MM.1S (cell line): ENCODE data around the gene GULP1.

Experiments
- DNase-seq: peaks from one replicate; pipeline ENCODE4 v3.0.0-alpha.2; 2015
- H2AFZ ChIP-seq: fragments of 300-600 bp; sonication (generic); 2 replicates; pipeline ENCODE4 v1.6.0; 2016; ENCODE audit warnings: antibody characterized with exemption, low read length
- H3F3A ChIP-seq: fragments of 300-600 bp; sonication (generic); 2 replicates; pipeline ENCODE4 v1.6.1; 2016; ENCODE audit warnings: mild to moderate bottlenecking, antibody characterized with exemption, low read length, moderate library complexity, mixed read lengths; ENCODE audit not compliant: insufficient read depth
- H3K27ac ChIP-seq: fragments of 300-600 bp; sonication (generic); 2 replicates; pipeline ENCODE4 v1.5.1; 2016; ENCODE audit warnings: mild to moderate bottlenecking, low read length
- H3K27me3 ChIP-seq: fragments of 300-600 bp; sonication (generic); replicated peaks from 2 replicates; pipeline ENCODE4 v1.6.0; 2016; ENCODE audit warnings: low read length; ENCODE audit not compliant: insufficient read depth
- H3K36me3 ChIP-seq: fragments of 300-600 bp; sonication (generic); replicated peaks from 2 replicates; pipeline ENCODE4 v1.6.1; 2016; ENCODE audit warnings: mild to moderate bottlenecking, low read length, mixed read lengths; ENCODE audit not compliant: insufficient read depth
- H3K4me1 ChIP-seq: fragments of 300-600 bp; sonication (generic); 2 replicates; pipeline ENCODE4 v1.6.1; 2016; ENCODE audit warnings: low read length, mixed read lengths
- H3K4me2 ChIP-seq: fragments of 300-600 bp; sonication (generic); 2 replicates; pipeline ENCODE4 v1.6.0; 2016; ENCODE audit warnings: low read depth, low read length
- H3K4me3 ChIP-seq: fragments of 300-600 bp; sonication (generic); 2 replicates; pipeline ENCODE4 v1.5.1; 2016; ENCODE audit warnings: low read length, mixed read lengths
- H3K79me2 ChIP-seq: fragments of 300-600 bp; sonication (generic); 2 replicates; pipeline ENCODE4 v1.6.1; 2016; ENCODE audit warnings: mixed run types, low read length, mixed read lengths
- H3K9ac ChIP-seq: fragments of 300-600 bp; sonication (generic); 2 replicates; pipeline ENCODE4 v1.6.1; 2016; ENCODE audit warnings: low read length, mixed read lengths
- H3K9me2 ChIP-seq: fragments of 300-600 bp; sonication (generic); replicated peaks from 2 replicates; pipeline ENCODE4 v1.6.1; 2016; ENCODE audit warnings: mild to moderate bottlenecking, low read length, mixed read lengths; ENCODE audit not compliant: insufficient read depth
- H3K9me3 ChIP-seq: fragments of 300-600 bp; sonication (generic); replicated peaks from 2 replicates; pipeline ENCODE4 v1.6.1; 2016; ENCODE audit warnings: mild to moderate bottlenecking, low read length, mixed read lengths; ENCODE audit not compliant: insufficient read depth
- H4K20me1 ChIP-seq: fragments of 300-600 bp; sonication (generic); 2 replicates; pipeline ENCODE4 v1.6.1; 2016; ENCODE audit warnings: mild to moderate bottlenecking, low read length, moderate library complexity, mixed read lengths; ENCODE audit not compliant: insufficient read depth
- EZH2 ChIP-seq: fragments of 300-600 bp; sonication (generic); optimal IDR thresholded peaks from 2 replicates; pipeline ENCODE3; 2017; ENCODE audit warnings: low read depth, mild to moderate bottlenecking, antibody characterized with exemption, low read length, mixed read lengths
- EZH2phosphoT487 ChIP-seq: fragments of 300-600 bp; sonication (generic); IDR thresholded peaks from 2 replicates; pipeline ENCODE4 v1.6.1; 2018; ENCODE audit warnings: antibody characterized with exemption, low read length
- TF ChIP-seq, protein P1 (sequence below): fragments of 300-600 bp; sonication (generic); IDR thresholded peaks from 2 replicates; pipeline ENCODE4 v1.5.1; 2016; ENCODE audit warnings: antibody characterized with exemption, low read length, mixed read lengths

Gene GULP1

DNA sequence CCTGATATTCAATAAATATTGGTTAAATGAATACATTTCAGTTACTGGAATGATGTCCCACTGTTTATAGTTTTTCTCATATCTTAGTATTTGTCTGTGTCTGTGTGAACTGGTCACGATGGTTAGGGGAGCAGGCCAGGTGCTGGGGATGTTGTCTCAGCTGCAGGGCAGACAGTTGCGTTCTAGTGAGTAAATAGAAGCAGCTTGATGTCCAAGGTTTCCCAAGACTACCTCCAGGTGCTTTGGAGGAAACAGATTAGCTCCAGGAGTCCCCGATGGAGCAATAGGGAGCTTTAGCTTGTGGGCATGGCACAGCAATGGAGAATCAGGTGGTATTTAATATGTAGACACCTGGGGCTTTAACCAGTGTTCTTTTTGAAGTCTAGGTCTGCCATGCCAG is 75.5 kb downstream of the GULP1 start:
- Histone ChIP-seq H3K4me1 (peaks cover 14% of the 10 kb centered on the region), H3K27ac (no peak overlapping the region), H2AFZ (peak overlapping the region; percentile 42; the same call in 1 of the 2 replicates), H3K4me3 (no peak overlapping the region), H3K9me3 (no peaks in the 10 kb centered on the region), H3K4me2 (peak overlapping the region; percentile 34; the same call in 1 of the 2 replicates), H3K36me3 (no peaks in the 10 kb centered on the region), H3K9me2 (no peaks in the 10 kb centered on the region), H4K20me1 (no peaks in the 10 kb centered on the region), H3K27me3 (no peaks in the 10 kb centered on the region), H3K79me2 (no peaks in the 10 kb centered on the region), H3K9ac (no peak overlapping the region), H3F3A (no peaks in the 10 kb centered on the region)
- no peak for DNase-seq
- TF ChIP-seq, protein P1, sequence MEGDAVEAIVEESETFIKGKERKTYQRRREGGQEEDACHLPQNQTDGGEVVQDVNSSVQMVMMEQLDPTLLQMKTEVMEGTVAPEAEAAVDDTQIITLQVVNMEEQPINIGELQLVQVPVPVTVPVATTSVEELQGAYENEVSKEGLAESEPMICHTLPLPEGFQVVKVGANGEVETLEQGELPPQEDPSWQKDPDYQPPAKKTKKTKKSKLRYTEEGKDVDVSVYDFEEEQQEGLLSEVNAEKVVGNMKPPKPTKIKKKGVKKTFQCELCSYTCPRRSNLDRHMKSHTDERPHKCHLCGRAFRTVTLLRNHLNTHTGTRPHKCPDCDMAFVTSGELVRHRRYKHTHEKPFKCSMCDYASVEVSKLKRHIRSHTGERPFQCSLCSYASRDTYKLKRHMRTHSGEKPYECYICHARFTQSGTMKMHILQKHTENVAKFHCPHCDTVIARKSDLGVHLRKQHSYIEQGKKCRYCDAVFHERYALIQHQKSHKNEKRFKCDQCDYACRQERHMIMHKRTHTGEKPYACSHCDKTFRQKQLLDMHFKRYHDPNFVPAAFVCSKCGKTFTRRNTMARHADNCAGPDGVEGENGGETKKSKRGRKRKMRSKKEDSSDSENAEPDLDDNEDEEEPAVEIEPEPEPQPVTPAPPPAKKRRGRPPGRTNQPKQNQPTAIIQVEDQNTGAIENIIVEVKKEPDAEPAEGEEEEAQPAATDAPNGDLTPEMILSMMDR: no peak
- TF ChIP-seq EZH2 (no peak), EZH2phosphoT487 (no peak)

DNA sequence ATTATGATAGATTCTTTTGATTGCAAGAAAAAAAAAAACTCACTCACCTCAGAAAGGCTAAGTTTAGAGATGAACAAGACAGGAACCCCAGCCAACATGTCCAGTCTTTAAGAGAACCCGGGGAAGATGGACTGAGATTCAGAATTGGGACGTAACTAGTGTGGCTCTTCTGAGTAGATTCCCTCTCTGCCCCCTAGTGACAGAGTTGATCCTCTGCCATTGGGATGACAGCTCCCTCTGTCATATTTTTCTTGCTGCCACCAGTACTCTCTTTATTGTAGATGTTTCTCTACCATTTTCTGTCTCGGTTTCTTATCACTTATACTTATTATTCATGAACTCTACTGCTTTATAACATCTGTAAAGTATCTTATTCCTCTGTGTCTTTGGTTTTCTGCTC is 77.7 kb downstream of the GULP1 start:
- Histone ChIP-seq H3K27me3 (no peaks in the 10 kb centered on the region), H3K36me3 (no peaks in the 10 kb centered on the region), H3K4me1 (peaks cover 14% of the 10 kb centered on the region), H3K79me2 (no peaks in the 10 kb centered on the region), H3K9ac (no peak overlapping the region), H2AFZ (0 out of 2 replicates have a peak overlapping the region, but pooled peaks have one; percentile 32), H3K27ac (no peak overlapping the region), H3F3A (no peaks in the 10 kb centered on the region), H3K4me2 (no peak overlapping the region), H3K9me2 (no peaks in the 10 kb centered on the region), H4K20me1 (no peaks in the 10 kb centered on the region), H3K4me3 (no peak overlapping the region), H3K9me3 (no peaks in the 10 kb centered on the region)
- no peak for TF ChIP-seq EZH2phosphoT487
- TF ChIP-seq EZH2: no peak
- TF ChIP-seq, protein P1: peak; percentile 72
- DNase-seq: peak; percentile 58

- Histone ChIP-seq H3K9me3 (no peaks in the 10 kb centered on the region), H3K79me2 (no peaks in the 10 kb centered on the region), H3K36me3 (no peaks in the 10 kb centered on the region), H3K9me2 (no peaks in the 10 kb centered on the region), H3K4me2 (no peak overlapping the region), H3K4me1 (no peaks in the 10 kb centered on the region), H3K27me3 (no peaks in the 10 kb centered on the region), H3F3A (no peaks in the 10 kb centered on the region), H2AFZ (no peak overlapping the region), H4K20me1 (no peaks in the 10 kb centered on the region), H3K27ac (no peak overlapping the region), H3K4me3 (no peak overlapping the region), H3K9ac (no peak overlapping the region)
- no peak for TF ChIP-seq EZH2
- TF ChIP-seq, protein P1: no peak
- TF ChIP-seq EZH2phosphoT487: no peak
- DNase-seq: no peak
Measured at GRCh38 chr2:188378371-188378950, 86.8 kb downstream of the GULP1 start.
